Measurements from ENCODE around the gene FAM20C.

FAM20C gene

DNA sequence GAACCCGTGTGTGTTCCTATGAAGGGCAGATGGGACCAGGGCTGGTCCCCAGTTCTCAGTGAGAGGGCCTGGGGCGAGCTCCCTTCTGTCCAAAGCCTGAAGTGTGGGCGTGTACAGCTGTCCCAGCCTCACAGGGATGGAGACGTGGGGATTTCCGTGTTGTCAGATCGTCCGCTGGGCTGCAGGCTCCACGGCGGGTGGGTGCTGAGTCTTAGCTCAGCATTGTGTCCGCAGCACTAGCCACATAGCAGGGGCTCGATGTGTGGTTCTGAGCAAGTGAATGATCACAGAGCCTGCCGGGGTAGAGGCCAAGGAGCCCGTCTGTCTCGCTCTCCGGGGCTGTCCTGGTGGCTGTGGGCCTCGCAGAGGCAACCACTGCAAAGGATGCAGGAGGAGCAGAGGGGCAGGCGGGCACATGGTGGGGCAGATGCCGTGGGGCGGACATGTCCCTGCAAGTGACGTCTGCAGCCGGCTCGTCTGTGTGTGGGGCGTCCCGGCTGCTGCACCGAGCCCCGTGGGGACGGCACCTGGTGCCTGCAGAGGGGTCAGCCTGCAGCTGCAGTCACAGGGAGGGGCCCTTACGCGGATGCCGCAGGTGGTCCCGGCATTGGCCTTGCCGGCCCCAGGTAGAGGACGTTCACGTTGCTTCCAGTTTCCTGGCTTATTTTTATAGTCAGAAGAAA lies 30.9 kb downstream of the FAM20C start:
- no peak overlapping the region for H3K27ac ChIP-seq (replicated peaks)
- no peak overlapping the region for H3K4me3 ChIP-seq (replicated peaks; ENCODE audit: insufficient read depth, low read length)
- H3K27me3 ChIP-seq (ENCODE audit: insufficient read depth, poor library complexity, severe bottlenecking), result no peaks in the 10 kb centered on the region
- TF ChIP-seq SPI1 (IDR thresholded peaks at IDR 0.05; ENCODE audit: borderline replicate concordance, low read depth), result no peak
- TF ChIP-seq, protein P1, sequence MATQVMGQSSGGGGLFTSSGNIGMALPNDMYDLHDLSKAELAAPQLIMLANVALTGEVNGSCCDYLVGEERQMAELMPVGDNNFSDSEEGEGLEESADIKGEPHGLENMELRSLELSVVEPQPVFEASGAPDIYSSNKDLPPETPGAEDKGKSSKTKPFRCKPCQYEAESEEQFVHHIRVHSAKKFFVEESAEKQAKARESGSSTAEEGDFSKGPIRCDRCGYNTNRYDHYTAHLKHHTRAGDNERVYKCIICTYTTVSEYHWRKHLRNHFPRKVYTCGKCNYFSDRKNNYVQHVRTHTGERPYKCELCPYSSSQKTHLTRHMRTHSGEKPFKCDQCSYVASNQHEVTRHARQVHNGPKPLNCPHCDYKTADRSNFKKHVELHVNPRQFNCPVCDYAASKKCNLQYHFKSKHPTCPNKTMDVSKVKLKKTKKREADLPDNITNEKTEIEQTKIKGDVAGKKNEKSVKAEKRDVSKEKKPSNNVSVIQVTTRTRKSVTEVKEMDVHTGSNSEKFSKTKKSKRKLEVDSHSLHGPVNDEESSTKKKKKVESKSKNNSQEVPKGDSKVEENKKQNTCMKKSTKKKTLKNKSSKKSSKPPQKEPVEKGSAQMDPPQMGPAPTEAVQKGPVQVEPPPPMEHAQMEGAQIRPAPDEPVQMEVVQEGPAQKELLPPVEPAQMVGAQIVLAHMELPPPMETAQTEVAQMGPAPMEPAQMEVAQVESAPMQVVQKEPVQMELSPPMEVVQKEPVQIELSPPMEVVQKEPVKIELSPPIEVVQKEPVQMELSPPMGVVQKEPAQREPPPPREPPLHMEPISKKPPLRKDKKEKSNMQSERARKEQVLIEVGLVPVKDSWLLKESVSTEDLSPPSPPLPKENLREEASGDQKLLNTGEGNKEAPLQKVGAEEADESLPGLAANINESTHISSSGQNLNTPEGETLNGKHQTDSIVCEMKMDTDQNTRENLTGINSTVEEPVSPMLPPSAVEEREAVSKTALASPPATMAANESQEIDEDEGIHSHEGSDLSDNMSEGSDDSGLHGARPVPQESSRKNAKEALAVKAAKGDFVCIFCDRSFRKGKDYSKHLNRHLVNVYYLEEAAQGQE (IDR thresholded peaks at IDR 0.05; ENCODE audit: insufficient replicate concordance, low read depth), result no peak
- TF ChIP-seq, protein P2, sequence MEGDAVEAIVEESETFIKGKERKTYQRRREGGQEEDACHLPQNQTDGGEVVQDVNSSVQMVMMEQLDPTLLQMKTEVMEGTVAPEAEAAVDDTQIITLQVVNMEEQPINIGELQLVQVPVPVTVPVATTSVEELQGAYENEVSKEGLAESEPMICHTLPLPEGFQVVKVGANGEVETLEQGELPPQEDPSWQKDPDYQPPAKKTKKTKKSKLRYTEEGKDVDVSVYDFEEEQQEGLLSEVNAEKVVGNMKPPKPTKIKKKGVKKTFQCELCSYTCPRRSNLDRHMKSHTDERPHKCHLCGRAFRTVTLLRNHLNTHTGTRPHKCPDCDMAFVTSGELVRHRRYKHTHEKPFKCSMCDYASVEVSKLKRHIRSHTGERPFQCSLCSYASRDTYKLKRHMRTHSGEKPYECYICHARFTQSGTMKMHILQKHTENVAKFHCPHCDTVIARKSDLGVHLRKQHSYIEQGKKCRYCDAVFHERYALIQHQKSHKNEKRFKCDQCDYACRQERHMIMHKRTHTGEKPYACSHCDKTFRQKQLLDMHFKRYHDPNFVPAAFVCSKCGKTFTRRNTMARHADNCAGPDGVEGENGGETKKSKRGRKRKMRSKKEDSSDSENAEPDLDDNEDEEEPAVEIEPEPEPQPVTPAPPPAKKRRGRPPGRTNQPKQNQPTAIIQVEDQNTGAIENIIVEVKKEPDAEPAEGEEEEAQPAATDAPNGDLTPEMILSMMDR (IDR thresholded peaks at IDR 0.05; ENCODE audit: insufficient read depth, low read length), result no peak
- no peak for TF ChIP-seq GABPA (IDR thresholded peaks at IDR 0.05; ENCODE audit: low read depth)
- TF ChIP-seq POLR2AphosphoS5 (IDR thresholded peaks at IDR 0.05; ENCODE audit: low read depth), result no peak
- no peak for DNase-seq (ENCODE audit: low read depth in 1 of 2, low spot score in 1 of 2)

DNA sequence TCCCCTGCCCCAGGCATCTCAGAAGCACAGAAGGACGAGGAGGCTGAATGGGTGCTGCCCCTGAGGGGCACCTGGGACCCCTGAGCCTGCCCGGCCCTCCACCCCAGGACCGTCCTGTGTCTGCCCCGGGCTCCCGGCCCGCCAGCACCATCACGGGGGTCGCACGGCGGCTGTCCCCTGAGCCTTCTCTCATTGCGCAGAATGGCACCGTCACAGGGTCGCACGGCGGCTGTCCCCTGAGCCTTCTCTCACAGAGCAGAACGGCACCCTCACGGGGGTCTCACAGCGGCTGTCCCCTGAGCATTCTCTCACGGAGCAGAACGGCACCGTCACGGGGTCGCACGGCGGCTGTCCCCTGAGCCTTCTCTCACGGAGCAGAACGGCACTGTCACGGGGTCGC lies 31.5 kb downstream of the FAM20C start:
- TF ChIP-seq SPI1 (IDR thresholded peaks at IDR 0.05; ENCODE audit: borderline replicate concordance, low read depth) (no peak), GABPA (IDR thresholded peaks at IDR 0.05; ENCODE audit: low read depth) (no peak), POLR2AphosphoS5 (IDR thresholded peaks at IDR 0.05; ENCODE audit: low read depth) (no peak)
- TF ChIP-seq, protein P1 (IDR thresholded peaks at IDR 0.05; ENCODE audit: insufficient replicate concordance, low read depth), result no peak
- TF ChIP-seq, protein P2 (IDR thresholded peaks at IDR 0.05; ENCODE audit: insufficient read depth, low read length), result no peak
- DNase-seq (ENCODE audit: low read depth in 1 of 2, low spot score in 1 of 2), result no peak
- no peak overlapping the region for H3K27ac ChIP-seq (replicated peaks)
- H3K27me3 ChIP-seq (ENCODE audit: insufficient read depth, poor library complexity, severe bottlenecking), result no peaks in the 10 kb centered on the region
- no peak overlapping the region for H3K4me3 ChIP-seq (replicated peaks; ENCODE audit: insufficient read depth, low read length)

DNA sequence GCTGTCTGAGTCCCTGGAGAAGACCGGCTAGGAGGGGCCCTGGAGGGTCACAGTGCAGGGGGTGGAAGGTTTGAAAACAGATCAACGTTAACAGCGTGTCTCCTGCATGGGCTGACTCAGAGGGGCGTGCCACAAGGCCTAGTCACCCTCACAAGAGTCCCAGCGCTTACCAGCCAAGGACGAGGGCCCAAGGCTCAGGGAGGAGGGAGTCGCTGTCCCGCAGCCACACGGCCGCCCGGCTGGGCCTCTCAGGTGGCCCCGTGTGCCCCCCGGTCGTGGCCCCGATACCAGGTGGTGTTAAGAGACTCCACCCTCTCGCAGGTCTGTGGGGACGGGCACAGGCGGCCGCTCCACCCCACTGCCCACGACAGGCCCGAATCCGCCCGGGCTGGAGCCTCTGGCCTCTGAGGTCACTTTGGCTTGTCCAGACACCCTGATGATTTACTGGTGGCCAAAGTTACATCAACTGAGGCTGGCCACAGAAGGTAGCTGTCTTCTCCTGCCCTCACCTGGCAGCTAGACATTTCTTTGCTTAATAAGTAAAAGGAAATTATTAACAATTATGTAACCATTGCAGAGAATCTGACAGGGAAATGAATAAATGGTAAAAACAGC lies 34.0 kb downstream of the FAM20C start:
- DNase-seq (ENCODE audit: low read depth in 1 of 2, low spot score in 1 of 2), result no peak
- Histone ChIP-seq H3K4me3 (replicated peaks; ENCODE audit: insufficient read depth, low read length) (no peak overlapping the region), H3K27me3 (ENCODE audit: insufficient read depth, poor library complexity, severe bottlenecking) (no peaks in the 10 kb centered on the region), H3K27ac (replicated peaks) (no peak overlapping the region)
- TF ChIP-seq, protein P1 (IDR thresholded peaks at IDR 0.05; ENCODE audit: insufficient replicate concordance, low read depth), result no peak
- TF ChIP-seq POLR2AphosphoS5 (IDR thresholded peaks at IDR 0.05; ENCODE audit: low read depth) (no peak), GABPA (IDR thresholded peaks at IDR 0.05; ENCODE audit: low read depth) (no peak), SPI1 (IDR thresholded peaks at IDR 0.05; ENCODE audit: borderline replicate concordance, low read depth) (no peak)
- TF ChIP-seq, protein P2 (IDR thresholded peaks at IDR 0.05; ENCODE audit: insufficient read depth, low read length), result no peak

Data from HL-60 (cell line).